Cardiac muscle cell (in vitro differentiated cells and primary cell): Measurements from ENCODE around the gene NOL9. TPM values are rescaled to one million over a fixed set of nuclear protein-coding genes. Genes with fewer than 3 reads are reported as not detected.

Experiments
- DNase-seq, 2 donors: peaks; one replicate each; pipeline versions ENCODE4 v3.0.0 to v3.0.0-alpha.2; 2010 to 2017; ENCODE audit warnings: low read depth in 1 of 2, low spot score in 1 of 2
- H3K27ac ChIP-seq: fragments of 200-600 bp; sonication (generic); 2 replicates; pipeline ENCODE4 v1.5.1; 2016
- H3K27me3 ChIP-seq: fragments of 200-600 bp; sonication (generic); 2 replicates; pipeline ENCODE4 v1.6.0; 2016; ENCODE audit warnings: control low read depth
- H3K36me3 ChIP-seq: fragments of 200-600 bp; sonication (generic); 2 replicates; pipeline ENCODE4 v1.5.1; 2016; ENCODE audit warnings: control low read depth
- H3K4me1 ChIP-seq: fragments of 200-600 bp; sonication (generic); 2 replicates; pipeline ENCODE4 v1.8.1; 2017; ENCODE audit warnings: low read depth, mild to moderate bottlenecking, mixed run types
- H3K4me3 ChIP-seq: fragments of 200-600 bp; sonication (generic); 2 replicates; pipeline ENCODE4 v1.5.1; 2016; ENCODE audit warnings: mild to moderate bottlenecking
- H3K9me3 ChIP-seq: fragments of 200-600 bp; sonication (generic); 2 replicates; pipeline ENCODE4 v1.5.1; 2017; ENCODE audit warnings: low read depth, mild to moderate bottlenecking, control low read depth
- CTCF ChIP-seq: IDR thresholded peaks from 2 replicates; pipeline ENCODE4 v1.5.1; 2012; ENCODE audit warnings: low read depth, mild to moderate bottlenecking, low read length
- polyA plus RNA-seq: library from polyadenylated mRNA; unstranded; fragments of >200 nt; fragmentation: Nextera tagmentation; extraction: Ambion mirVana; gene quantifications from 2 replicates; pipeline ENCODE4 v1.2.1, GENCODE V29; 2016
- total RNA-seq: library from RNA; depleted of rRNA; stranded (reverse); fragments of >200 nt; gene quantifications from 2 replicates; pipeline ENCODE4 v1.2.3, GENCODE V29; 2016

Gene NOL9
- total and polyA plus RNA-seq, 2 experiments from 2014 or later: 12.9 to 22.4 TPM

GRCh38 chr1:6592441-6592840, 38.1 kb upstream of the NOL9 start:
- Histone ChIP-seq H3K4me1 (peaks cover 11% of the 10 kb centered on the region), H3K36me3 (peaks cover 74% of the 10 kb centered on the region), H3K4me3 (no peak overlapping the region), H3K9me3 (no peaks in the 10 kb centered on the region), H3K27me3 (no peaks in the 10 kb centered on the region), H3K27ac (no peak overlapping the region)
- DNase-seq: no peak
- TF ChIP-seq CTCF: no peak

- peaks cover 8% of the 10 kb centered on the region for H3K4me1 ChIP-seq
- TF ChIP-seq CTCF: no peak
- DNase-seq: no peak
- H3K36me3 ChIP-seq: peaks cover 75% of the 10 kb centered on the region
- no peaks in the 10 kb centered on the region for H3K27me3 ChIP-seq
- H3K9me3 ChIP-seq: no peaks in the 10 kb centered on the region
- no peak overlapping the region for H3K4me3 ChIP-seq
- no peak overlapping the region for H3K27ac ChIP-seq
Measured at GRCh38 chr1:6591644-6592043, 37.3 kb upstream of the NOL9 start.

GRCh38 chr1:6591222-6591621, 36.9 kb upstream of the NOL9 start:
- Histone ChIP-seq H3K9me3 (no peaks in the 10 kb centered on the region), H3K27ac (no peak overlapping the region), H3K27me3 (no peaks in the 10 kb centered on the region), H3K4me1 (peaks cover 3% of the 10 kb centered on the region), H3K36me3 (peaks cover 73% of the 10 kb centered on the region), H3K4me3 (no peak overlapping the region)
- DNase-seq: no peak
- no peak for TF ChIP-seq CTCF

- Histone ChIP-seq H3K4me3 (no peak overlapping the region), H3K27me3 (no peaks in the 10 kb centered on the region), H3K9me3 (no peaks in the 10 kb centered on the region), H3K4me1 (no peaks in the 10 kb centered on the region), H3K27ac (no peak overlapping the region), H3K36me3 (peaks cover 61% of the 10 kb centered on the region)
- DNase-seq: no peak
- no peak for TF ChIP-seq CTCF
Measured at GRCh38 chr1:6590046-6590445, 35.7 kb upstream of the NOL9 start.

GRCh38 chr1:6588893-6589520, 34.7 kb upstream of the NOL9 start:
- Histone ChIP-seq H3K4me1 (no peaks in the 10 kb centered on the region), H3K4me3 (no peak overlapping the region), H3K27ac (peak overlapping the region; percentile 38), H3K36me3 (peaks cover 52% of the 10 kb centered on the region), H3K27me3 (no peaks in the 10 kb centered on the region), H3K9me3 (no peaks in the 10 kb centered on the region)
- DNase-seq: no peak
- no peak for TF ChIP-seq CTCF
